Measurements from ENCODE around the gene MYL6.

Gene MYL6

DNA sequence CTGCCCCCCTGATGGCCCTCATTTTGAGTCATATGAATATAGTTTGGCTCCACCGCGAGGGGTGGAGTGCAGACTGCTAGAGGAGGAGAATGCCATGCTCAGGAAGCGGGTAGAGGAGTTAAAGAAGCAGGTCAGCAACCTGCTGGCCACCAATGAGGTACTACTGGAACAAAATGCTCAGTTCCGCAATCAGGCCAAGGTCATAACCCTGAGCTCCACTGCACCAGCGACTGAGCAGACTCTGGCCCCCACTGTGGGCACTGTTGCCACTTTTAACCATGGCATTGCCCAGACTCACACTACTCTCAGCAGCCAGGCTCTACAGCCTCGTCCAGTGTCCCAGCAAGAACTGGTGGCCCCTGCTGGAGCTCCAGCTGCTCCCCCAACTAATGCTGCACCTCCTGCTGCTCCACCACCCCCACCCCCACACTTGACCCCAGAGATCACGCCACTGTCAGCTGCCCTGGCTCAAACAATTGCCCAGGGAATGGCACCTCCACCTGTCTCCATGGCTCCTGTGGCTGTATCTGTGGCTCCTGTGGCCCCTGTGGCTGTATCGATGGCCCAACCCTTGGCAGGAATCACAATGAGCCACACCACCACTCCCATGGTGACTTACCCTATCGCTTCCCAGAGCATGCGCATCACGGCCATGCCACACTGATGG, 36.8 kb upstream of the MYL6 start:
- Mint-ChIP-seq H3K36me3 (ENCODE audit: insufficient read depth) (peaks cover 31% of the 10 kb centered on the region), H3K4me1 (peaks cover 40% of the 10 kb centered on the region), H3K27ac (ENCODE audit: low read depth) (no peak overlapping the region), H3K4me3 (no peak overlapping the region), H3K27me3 (no peaks in the 10 kb centered on the region), H3K9me3 (no peaks in the 10 kb centered on the region)
- ATAC-seq (replicated peaks; ENCODE audit: extremely low read depth, poor library complexity, severe bottlenecking) (no peak), DNase-seq (ENCODE audit: low spot score in 2 of 2) (no peak)

DNA sequence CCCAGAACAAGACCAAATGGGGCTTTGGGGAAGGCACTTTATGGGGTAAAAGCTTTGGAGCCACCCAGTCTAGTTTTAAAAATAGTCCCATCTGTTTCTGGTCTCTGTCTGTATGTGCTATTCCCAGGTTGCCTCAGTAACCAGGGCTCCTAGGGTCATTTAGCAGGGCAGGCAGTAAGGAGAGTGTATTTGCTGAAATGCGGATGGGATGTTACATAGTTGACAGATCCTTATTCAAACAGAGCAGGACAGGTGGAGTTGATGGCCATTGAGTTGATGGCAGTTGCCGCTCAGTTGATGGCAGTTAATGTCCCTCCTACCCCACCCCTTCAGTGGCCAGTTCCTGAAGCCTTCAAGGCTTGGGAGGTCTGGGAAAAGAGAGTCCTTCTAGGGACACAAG, 35.5 kb upstream of the MYL6 start:
- peaks cover 40% of the 10 kb centered on the region for H3K4me1 Mint-ChIP-seq
- no peak for ATAC-seq (replicated peaks; ENCODE audit: extremely low read depth, poor library complexity, severe bottlenecking)
- H3K9me3 Mint-ChIP-seq, result no peaks in the 10 kb centered on the region
- no peak for DNase-seq (ENCODE audit: low spot score in 2 of 2)
- H3K27me3 Mint-ChIP-seq, result no peaks in the 10 kb centered on the region
- H3K27ac Mint-ChIP-seq (ENCODE audit: low read depth), result no peak overlapping the region
- H3K4me3 Mint-ChIP-seq, result no peak overlapping the region
- H3K36me3 Mint-ChIP-seq (ENCODE audit: insufficient read depth), result peaks cover 21% of the 10 kb centered on the region

GRCh38 chr12:56124133-56124532, 34.0 kb upstream of the MYL6 start:
- Mint-ChIP-seq H3K4me3 (no peak overlapping the region), H3K27ac (ENCODE audit: low read depth) (no peak overlapping the region), H3K9me3 (no peaks in the 10 kb centered on the region), H3K27me3 (no peaks in the 10 kb centered on the region), H3K36me3 (ENCODE audit: insufficient read depth) (peaks cover 15% of the 10 kb centered on the region), H3K4me1 (peaks cover 38% of the 10 kb centered on the region)
- DNase-seq (ENCODE audit: low spot score in 2 of 2) (no peak), ATAC-seq (replicated peaks; ENCODE audit: extremely low read depth, poor library complexity, severe bottlenecking) (no peak)

DNA sequence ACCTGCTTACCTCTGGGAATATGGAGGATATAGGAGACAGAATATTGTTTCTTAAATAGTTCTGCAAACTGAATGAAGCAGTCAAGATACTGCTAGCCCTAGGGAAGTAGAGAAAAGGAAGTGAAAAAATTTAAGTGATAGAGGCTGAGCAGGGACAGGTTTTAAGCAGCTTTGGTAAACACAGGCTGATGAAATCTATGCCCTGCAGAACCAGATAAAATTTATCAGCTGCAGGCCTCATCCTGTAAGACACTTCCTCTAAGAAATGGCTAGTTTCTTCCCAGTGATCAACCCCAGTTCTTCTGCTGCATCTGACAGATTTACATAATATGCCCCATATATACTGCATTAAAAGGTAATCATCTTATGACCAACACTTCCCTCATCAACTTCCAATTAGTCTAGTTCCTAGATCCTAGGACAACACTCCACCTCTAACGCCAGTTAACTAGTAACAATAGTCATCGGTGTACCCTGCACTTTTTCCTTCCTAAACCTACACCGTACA, 31.4 kb upstream of the MYL6 start:
- ATAC-seq (replicated peaks; ENCODE audit: extremely low read depth, poor library complexity, severe bottlenecking), result no peak
- DNase-seq (ENCODE audit: low spot score in 2 of 2), result no peak
- Mint-ChIP-seq H3K27me3 (no peaks in the 10 kb centered on the region), H3K9me3 (no peaks in the 10 kb centered on the region), H3K4me3 (no peak overlapping the region), H3K27ac (ENCODE audit: low read depth) (peak overlapping the region; percentile 97), H3K36me3 (ENCODE audit: insufficient read depth) (peaks cover 31% of the 10 kb centered on the region), H3K4me1 (peaks cover 56% of the 10 kb centered on the region)

DNA sequence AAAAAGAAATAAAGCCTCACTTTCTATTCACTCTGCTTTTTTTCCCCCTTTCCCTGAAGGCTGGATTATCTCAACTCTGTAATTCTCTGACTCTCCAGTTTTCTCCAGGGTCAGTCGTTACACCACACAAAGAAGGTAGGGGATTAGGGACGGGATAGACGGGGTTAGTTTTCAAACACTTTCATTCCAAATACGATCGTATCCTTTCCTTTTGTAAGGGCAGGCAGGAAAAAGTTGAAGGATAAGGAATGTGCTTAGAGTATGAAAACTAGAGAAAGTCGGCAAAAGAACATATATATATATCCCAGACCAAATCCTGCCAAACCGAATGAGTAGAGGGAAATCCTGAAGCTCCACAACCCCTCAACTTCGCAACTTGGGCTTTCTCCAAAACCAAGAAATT, 30.7 kb upstream of the MYL6 start:
- no peaks in the 10 kb centered on the region for H3K9me3 Mint-ChIP-seq
- peaks cover 36% of the 10 kb centered on the region for H3K36me3 Mint-ChIP-seq (ENCODE audit: insufficient read depth)
- H3K27ac Mint-ChIP-seq (ENCODE audit: low read depth), result peak overlapping the region; percentile 97
- ATAC-seq (replicated peaks; ENCODE audit: extremely low read depth, poor library complexity, severe bottlenecking) (no peak), DNase-seq (ENCODE audit: low spot score in 2 of 2) (no peak)
- peaks cover 63% of the 10 kb centered on the region for H3K4me1 Mint-ChIP-seq
- H3K4me3 Mint-ChIP-seq, result peak overlapping the region; percentile 97
- no peaks in the 10 kb centered on the region for H3K27me3 Mint-ChIP-seq

- H3K27ac Mint-ChIP-seq (ENCODE audit: low read depth), result peak within 1 kb of the TSS; percentile 97
- DNase-seq (ENCODE audit: low spot score in 2 of 2) (peak; percentile 85 to 98), ATAC-seq (replicated peaks; ENCODE audit: extremely low read depth, poor library complexity, severe bottlenecking) (peak; percentile 95)
- peaks cover 41% of the 10 kb centered on the region for H3K36me3 Mint-ChIP-seq (ENCODE audit: insufficient read depth)
- no peaks in the 10 kb centered on the region for H3K9me3 Mint-ChIP-seq
- H3K4me3 Mint-ChIP-seq, result peak within 1 kb of the TSS; percentile 97
- H3K4me1 Mint-ChIP-seq, result peaks cover 65% of the 10 kb centered on the region
- H3K27me3 Mint-ChIP-seq, result no peaks in the 10 kb centered on the region
Observed at GRCh38 chr12:56127888-56128669, 30.1 kb upstream of the MYL6 start, which contains the start of gene ESYT1. Gene ESYT1 (plus strand): TSS chr12:56128267. CDS start chr12:56128320, 53 bp downstream.

- peak overlapping the region; percentile 97 for H3K27ac Mint-ChIP-seq (ENCODE audit: low read depth)
- peaks cover 65% of the 10 kb centered on the region for H3K4me1 Mint-ChIP-seq
- H3K9me3 Mint-ChIP-seq, result no peaks in the 10 kb centered on the region
- H3K27me3 Mint-ChIP-seq, result no peaks in the 10 kb centered on the region
- peaks cover 47% of the 10 kb centered on the region for H3K36me3 Mint-ChIP-seq (ENCODE audit: insufficient read depth)
- DNase-seq (ENCODE audit: low spot score in 2 of 2) (no peak), ATAC-seq (replicated peaks; ENCODE audit: extremely low read depth, poor library complexity, severe bottlenecking) (peak; percentile 0)
- H3K4me3 Mint-ChIP-seq, result peak overlapping the region; percentile 97
Observed at GRCh38 chr12:56128670-56129205, 29.4 kb upstream of the MYL6 start.

- Mint-ChIP-seq H3K27ac (ENCODE audit: low read depth) (peak overlapping the region; percentile 97), H3K27me3 (no peaks in the 10 kb centered on the region), H3K4me3 (peak overlapping the region; percentile 97), H3K9me3 (no peaks in the 10 kb centered on the region), H3K36me3 (ENCODE audit: insufficient read depth) (peaks cover 54% of the 10 kb centered on the region), H3K4me1 (peaks cover 65% of the 10 kb centered on the region)
- ATAC-seq (replicated peaks; ENCODE audit: extremely low read depth, poor library complexity, severe bottlenecking), result peak; percentile 30
- DNase-seq (ENCODE audit: low spot score in 2 of 2), result peak; percentile 55 to 70
Observed at GRCh38 chr12:56129206-56129941, 28.8 kb upstream of the MYL6 start.

- DNase-seq (ENCODE audit: low spot score in 2 of 2) (no peak), ATAC-seq (replicated peaks; ENCODE audit: extremely low read depth, poor library complexity, severe bottlenecking) (no peak)
- Mint-ChIP-seq H3K27me3 (no peaks in the 10 kb centered on the region), H3K4me3 (peak overlapping the region; percentile 97), H3K4me1 (peaks cover 65% of the 10 kb centered on the region), H3K27ac (ENCODE audit: low read depth) (peak overlapping the region; percentile 97), H3K9me3 (no peaks in the 10 kb centered on the region), H3K36me3 (ENCODE audit: insufficient read depth) (peaks cover 59% of the 10 kb centered on the region)
Observed at GRCh38 chr12:56129942-56130495, 28.1 kb upstream of the MYL6 start.

DNA sequence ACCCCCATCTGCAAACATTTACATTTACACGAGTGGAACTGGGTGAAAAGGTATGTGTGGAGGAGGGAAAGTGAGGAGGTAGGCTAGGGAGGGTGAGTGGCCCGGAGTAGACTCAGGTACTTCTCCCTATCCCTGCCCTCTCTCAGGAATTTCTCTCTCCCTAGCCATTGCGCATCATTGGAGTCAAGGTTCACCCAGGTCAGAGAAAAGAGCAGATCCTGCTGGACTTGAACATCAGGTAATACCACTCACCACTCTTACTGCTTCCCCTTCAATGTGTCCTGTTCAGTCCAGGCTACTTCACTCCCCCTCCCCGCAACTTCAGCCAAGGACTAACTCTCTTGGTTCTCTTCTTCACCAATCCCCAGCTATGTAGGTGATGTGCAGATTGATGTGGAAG, 27.3 kb upstream of the MYL6 start:
- Mint-ChIP-seq H3K36me3 (ENCODE audit: insufficient read depth) (peaks cover 67% of the 10 kb centered on the region), H3K4me1 (peaks cover 65% of the 10 kb centered on the region), H3K4me3 (peak overlapping the region; percentile 97), H3K9me3 (no peaks in the 10 kb centered on the region), H3K27me3 (no peaks in the 10 kb centered on the region), H3K27ac (ENCODE audit: low read depth) (peak overlapping the region; percentile 97)
- DNase-seq (ENCODE audit: low spot score in 2 of 2) (no peak), ATAC-seq (replicated peaks; ENCODE audit: extremely low read depth, poor library complexity, severe bottlenecking) (no peak)

- DNase-seq (ENCODE audit: low spot score in 2 of 2), result no peak
- H3K27me3 Mint-ChIP-seq, result no peaks in the 10 kb centered on the region
- H3K4me3 Mint-ChIP-seq, result no peak overlapping the region
- no peak overlapping the region for H3K27ac Mint-ChIP-seq (ENCODE audit: low read depth)
- H3K36me3 Mint-ChIP-seq (ENCODE audit: insufficient read depth), result peaks cover 90% of the 10 kb centered on the region
- no peaks in the 10 kb centered on the region for H3K9me3 Mint-ChIP-seq
- no peak for ATAC-seq (replicated peaks; ENCODE audit: extremely low read depth, poor library complexity, severe bottlenecking)
- peaks cover 46% of the 10 kb centered on the region for H3K4me1 Mint-ChIP-seq
Observed at GRCh38 chr12:56134897-56135296, 23.3 kb upstream of the MYL6 start.
